Activated T-helper 1 cell treated with anti-CD3 and anti-CD28 coated beads, Interleukin-12 subunit alpha, Interleukin-12 subunit beta, Interleukin-2, Interleukin-4 antibody, amounts not matched to agents 30 ng/mL and 10 ng/mL and 1 ng/mL, durations not matched to agents 14 hours and 24 hours and 36 hours (primary cell): ENCODE measurements around the gene PPP1R15A. TPM values are rescaled to one million over a fixed set of nuclear protein-coding genes. Genes with fewer than 3 reads are reported as not detected.
"Not testable (repeated sequence)": the region's sequence is repeated elsewhere in the genome, so short reads cannot be mapped to it uniquely, and the experiment has no call there.

Source experiments
- DNase-seq: peaks from one replicate; pipeline ENCODE4 v3.0.0; 2021; ENCODE audit warnings: low spot score
- H3K27ac Mint-ChIP-seq: one replicate; pipeline ENCODE4 v1.8.0; 2021; ENCODE audit warnings: mild to moderate bottlenecking, mixed read lengths
- H3K27me3 Mint-ChIP-seq: one replicate; pipeline ENCODE4 v1.8.0; 2022; ENCODE audit warnings: mild to moderate bottlenecking, moderate library complexity, mixed read lengths; ENCODE audit not compliant: insufficient read depth
- H3K36me3 Mint-ChIP-seq: one replicate; pipeline ENCODE4 v1.8.0; 2021; ENCODE audit warnings: low read depth, mixed read lengths
- H3K4me1 Mint-ChIP-seq: one replicate; pipeline ENCODE4 v1.8.0; 2021; ENCODE audit warnings: low read depth, mixed read lengths
- H3K4me3 Mint-ChIP-seq: one replicate; pipeline ENCODE4 v1.8.0; 2021; ENCODE audit warnings: mild to moderate bottlenecking, moderate library complexity, mixed read lengths
- H3K9me3 Mint-ChIP-seq: one replicate; pipeline ENCODE4 v1.8.0; 2021; ENCODE audit warnings: mixed read lengths
- intact Hi-C: fragments of 100-400 bp; cut with micrococcal nuclease; formaldehyde crosslinking; loops from one replicate; pipeline ENCODE4 v1.15.1; 2024
- total RNA-seq: library from RNA; stranded (reverse); gene quantifications from 2 replicates; pipeline ENCODE4 v1.2.3, GENCODE V29; 2022

Gene PPP1R15A
- total RNA-seq, 1 donor from 2014 or later: 53.7 TPM

GRCh38 chr19:48915757-48916156 lies 43.5 kb downstream of the PPP1R15A start:
- peaks cover 38% of the 10 kb centered on the region for H3K36me3 Mint-ChIP-seq
- no peaks in the 10 kb centered on the region for H3K9me3 Mint-ChIP-seq
- no peak overlapping the region for H3K4me3 Mint-ChIP-seq
- H3K4me1 Mint-ChIP-seq: no peaks in the 10 kb centered on the region
- H3K27ac Mint-ChIP-seq: no peak overlapping the region
- intact Hi-C loops: no loop called here
- DNase-seq: no peak
- no peaks in the 10 kb centered on the region for H3K27me3 Mint-ChIP-seq

GRCh38 chr19:48918071-48918470 lies 45.9 kb downstream of the PPP1R15A start:
- Mint-ChIP-seq H3K9me3 (no peaks in the 10 kb centered on the region), H3K36me3 (peaks cover 25% of the 10 kb centered on the region), H3K4me3 (no peak overlapping the region), H3K27ac (no peak overlapping the region), H3K4me1 (no peaks in the 10 kb centered on the region), H3K27me3 (no peaks in the 10 kb centered on the region)
- intact Hi-C loops: no loop called here
- DNase-seq: no peak

GRCh38 chr19:48918801-48919247 lies 46.6 kb downstream of the PPP1R15A start:
- Mint-ChIP-seq H3K27me3 (no peaks in the 10 kb centered on the region), H3K9me3 (no peaks in the 10 kb centered on the region), H3K27ac (no peak overlapping the region), H3K4me1 (no peaks in the 10 kb centered on the region), H3K36me3 (peaks cover 24% of the 10 kb centered on the region), H3K4me3 (no peak overlapping the region)
- intact Hi-C loops: no loop called here
- no peak for DNase-seq

- intact Hi-C loops: not testable (repeated sequence)
Measured at GRCh38 chr19:48919271-48919670, 47.0 kb downstream of the PPP1R15A start.

GRCh38 chr19:48920949-48921348 lies 48.7 kb downstream of the PPP1R15A start:
- Mint-ChIP-seq H3K36me3 (peaks cover 19% of the 10 kb centered on the region), H3K27ac (no peak overlapping the region), H3K4me1 (no peaks in the 10 kb centered on the region), H3K9me3 (no peaks in the 10 kb centered on the region), H3K27me3 (no peaks in the 10 kb centered on the region), H3K4me3 (no peak overlapping the region)
- DNase-seq: no peak
- intact Hi-C loops: no loop called here

More at GRCh38 chr19:48919271-48919670, 47.0 kb downstream of the PPP1R15A start:
- DNase-seq, H3K27ac Mint-ChIP-seq, H3K27me3 Mint-ChIP-seq, H3K4me1 Mint-ChIP-seq, H3K4me3 Mint-ChIP-seq, H3K9me3 Mint-ChIP-seq: not testable (repeated sequence)
- H3K36me3 Mint-ChIP-seq: peaks cover 25% of the 10 kb centered on the region

- Mint-ChIP-seq H3K27ac (no peak overlapping the region), H3K4me3 (no peak overlapping the region), H3K36me3 (peaks cover 17% of the 10 kb centered on the region), H3K9me3 (no peaks in the 10 kb centered on the region), H3K4me1 (no peaks in the 10 kb centered on the region), H3K27me3 (no peaks in the 10 kb centered on the region)
- no peak for DNase-seq
- intact Hi-C loops: no loop called here
Measured at GRCh38 chr19:48921721-48922500, 49.7 kb downstream of the PPP1R15A start.

- Mint-ChIP-seq H3K9me3 (no peaks in the 10 kb centered on the region), H3K4me1 (no peaks in the 10 kb centered on the region), H3K27ac (no peak overlapping the region), H3K27me3 (no peaks in the 10 kb centered on the region), H3K36me3 (peaks cover 16% of the 10 kb centered on the region), H3K4me3 (no peak overlapping the region)
- no peak for DNase-seq
- intact Hi-C loops: no loop called here
Measured at GRCh38 chr19:48922548-48923490, 50.6 kb downstream of the PPP1R15A start.

- Mint-ChIP-seq H3K4me1 (no peaks in the 10 kb centered on the region), H3K27me3 (no peaks in the 10 kb centered on the region), H3K27ac (no peak overlapping the region), H3K4me3 (no peak overlapping the region), H3K36me3 (peaks cover 8% of the 10 kb centered on the region), H3K9me3 (no peaks in the 10 kb centered on the region)
- intact Hi-C loops: no loop called here
- no peak for DNase-seq
Measured at GRCh38 chr19:48925240-48925843, 53.1 kb downstream of the PPP1R15A start.

Other genes with a start within 250 kb of the PPP1R15A start
- gene DBP, start 235.0 kb upstream of the PPP1R15A start, total RNA-seq: 8.5 and 9.1 TPM in 2 replicates
- 13.0 and 13.9 TPM in 2 replicates for gene CA11, start 226.2 kb upstream of the PPP1R15A start, total RNA-seq
- gene NTN5, start 199.4 kb upstream of the PPP1R15A start, total RNA-seq: 0.44 and 0.54 TPM in 2 replicates
- not detected in 2 replicates for gene FUT2, start 176.4 kb upstream of the PPP1R15A start, total RNA-seq
- 1.4 and 1.7 TPM in 2 replicates for gene MAMSTR, start 152.7 kb upstream of the PPP1R15A start, total RNA-seq
- gene RASIP1, start 131.8 kb upstream of the PPP1R15A start, total RNA-seq: 0.44 and 0.88 TPM in 2 replicates
- gene IZUMO1, start 125.5 kb upstream of the PPP1R15A start, total RNA-seq: 0.37 TPM in 1 of 2 replicates, not detected in the other
- 0.54 and 0.57 TPM in 2 replicates for gene FUT1, start 119.8 kb upstream of the PPP1R15A start, total RNA-seq
- gene FGF21, start 116.9 kb upstream of the PPP1R15A start, total RNA-seq: not detected in 2 replicates
- gene BCAT2, start 61.4 kb upstream of the PPP1R15A start, total RNA-seq: 93.3 and 93.6 TPM in 2 replicates
- 0.57 and 0.64 TPM in 2 replicates for gene HSD17B14, start 35.9 kb upstream of the PPP1R15A start, total RNA-seq
- gene PLEKHA4, start 3.8 kb upstream of the PPP1R15A start, total RNA-seq: 1.4 and 1.9 TPM in 2 replicates
- not detected in 2 replicates for gene TULP2, start 26.3 kb downstream of the PPP1R15A start, total RNA-seq
- gene NUCB1, start 27.9 kb downstream of the PPP1R15A start, total RNA-seq: 117 and 122 TPM in 2 replicates
- not detected in 2 replicates for gene DHDH, start 61.3 kb downstream of the PPP1R15A start, total RNA-seq
- gene BAX, start 82.5 kb downstream of the PPP1R15A start, total RNA-seq: 292 and 295 TPM in 2 replicates
- 651 and 662 TPM in 2 replicates for gene FTL, start 92.9 kb downstream of the PPP1R15A start, total RNA-seq
- gene GYS1, start 120.9 kb downstream of the PPP1R15A start, total RNA-seq: 71.2 and 77.1 TPM in 2 replicates
- gene RUVBL2, start 121.5 kb downstream of the PPP1R15A start, total RNA-seq: 172 and 175 TPM in 2 replicates
- not detected in 2 replicates for gene LHB, start 144.7 kb downstream of the PPP1R15A start, total RNA-seq
- not detected in 2 replicates for gene CGB3, start 151.9 kb downstream of the PPP1R15A start, total RNA-seq
- not detected in 2 replicates for gene CGB2, start 159.5 kb downstream of the PPP1R15A start, total RNA-seq
- not detected in 2 replicates for gene CGB1, start 164.5 kb downstream of the PPP1R15A start, total RNA-seq
- gene CGB5, start 171.4 kb downstream of the PPP1R15A start, total RNA-seq: not detected in 2 replicates
- gene CGB8, start 176.7 kb downstream of the PPP1R15A start, total RNA-seq: not detected in 2 replicates
- gene CGB7, start 185.3 kb downstream of the PPP1R15A start, total RNA-seq: not detected in 2 replicates
- not detected in 2 replicates for gene NTF4, start 192.4 kb downstream of the PPP1R15A start, total RNA-seq
- not detected in 2 replicates for gene KCNA7, start 200.3 kb downstream of the PPP1R15A start, total RNA-seq
- 259 and 272 TPM in 2 replicates for gene SNRNP70, start 213.0 kb downstream of the PPP1R15A start, total RNA-seq
- 4.9 and 7.8 TPM in 2 replicates for gene LIN7B, start 241.9 kb downstream of the PPP1R15A start, total RNA-seq
- 2.6 and 2.9 TPM in 2 replicates for gene C19orf73, start 246.7 kb downstream of the PPP1R15A start, total RNA-seq
- 5.0 TPM in 2 replicates for gene PPFIA3, start 247.1 kb downstream of the PPP1R15A start, total RNA-seq